T follicular helper cell (primary cell): ENCODE results near the gene ADCK1.
"Not testable (repeated sequence)": the region's sequence is repeated elsewhere in the genome, so short reads cannot be mapped to it uniquely, and the experiment has no call there.

Experiments used
- DNase-seq: peaks from one replicate; pipeline ENCODE4 v3.0.0-alpha.2; 2020; ENCODE audit warnings: low read depth

The ADCK1 gene

DNA sequence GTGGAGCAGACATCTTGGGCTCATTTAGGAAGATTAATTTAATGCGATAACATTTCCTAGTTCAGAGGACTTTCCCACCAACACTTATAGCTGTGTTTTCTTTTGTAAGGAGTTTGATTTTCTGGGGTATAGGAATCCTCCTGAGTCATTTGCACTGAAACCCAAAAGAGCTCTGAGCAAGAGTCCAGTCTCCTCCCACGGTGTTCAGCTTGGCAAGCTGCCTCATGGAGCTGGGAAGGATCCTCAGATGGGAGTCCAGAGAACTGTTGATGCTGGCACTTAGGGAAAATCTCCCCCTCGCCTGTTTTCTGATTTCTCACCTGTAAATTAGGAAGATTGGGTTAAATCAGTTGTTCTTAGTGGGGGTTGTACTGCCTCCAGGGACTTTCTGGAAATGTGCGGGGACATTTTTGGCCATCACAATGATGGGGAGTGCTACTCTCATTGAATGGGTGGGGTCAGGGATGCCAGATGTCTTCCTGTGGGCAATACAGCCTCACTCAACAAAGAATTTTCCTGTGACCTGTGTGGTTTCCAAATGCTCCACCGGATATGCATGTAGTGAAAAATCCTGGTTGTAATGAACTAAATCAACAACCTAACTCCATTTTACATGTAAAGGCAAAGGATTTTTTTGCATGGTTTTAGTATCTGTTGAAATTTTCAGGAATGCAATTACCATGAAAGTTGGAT lies 150.6 kb downstream of the ADCK1 start:
- DNase-seq, result no peak

GRCh38 chr14:77955816-77956484 lies 156.0 kb downstream of the ADCK1 start:
- no peak for DNase-seq

- not testable (repeated sequence) for DNase-seq
Measured at GRCh38 chr14:77959686-77960085, 159.8 kb downstream of the ADCK1 start.

- DNase-seq, result no peak
Measured at GRCh38 chr14:77961847-77962580, 162.1 kb downstream of the ADCK1 start.

DNA sequence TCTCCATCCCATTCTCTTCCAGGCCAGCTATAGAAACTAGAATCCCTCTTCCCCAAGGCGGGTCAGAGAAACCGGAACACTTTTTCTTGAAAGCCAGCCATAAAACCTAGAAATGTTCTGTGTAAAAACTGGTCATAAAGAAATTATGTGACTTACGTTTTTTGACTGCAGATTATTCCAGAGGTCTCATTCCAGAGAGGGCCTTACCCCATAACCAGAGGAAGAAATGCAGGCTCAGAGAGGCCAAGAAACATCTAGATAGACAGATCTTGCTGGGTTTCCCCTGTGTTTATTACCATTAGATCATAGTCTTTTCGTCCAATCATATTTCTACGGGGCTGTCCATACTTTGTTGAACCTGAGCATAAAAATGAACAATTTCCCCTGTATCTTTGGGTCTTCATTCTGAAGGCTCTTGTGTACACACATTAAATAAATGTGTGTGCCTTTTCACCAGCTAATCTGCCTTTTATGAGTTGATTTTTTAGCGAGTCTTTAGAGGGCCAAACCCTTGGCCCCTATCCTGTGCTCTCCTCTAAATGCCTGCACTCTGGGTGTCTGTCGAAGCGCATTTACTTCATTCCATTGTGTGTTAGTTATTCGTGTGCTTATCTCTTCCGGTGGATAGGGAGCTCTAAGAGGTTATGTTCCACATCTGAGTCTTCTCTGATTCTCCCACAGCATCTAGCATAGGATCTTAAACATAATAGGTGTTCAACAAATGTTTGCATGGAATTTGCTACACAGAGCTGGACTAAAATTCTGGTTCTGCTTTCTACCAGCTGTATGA lies 163.0 kb downstream of the ADCK1 start:
- DNase-seq, result no peak

DNA sequence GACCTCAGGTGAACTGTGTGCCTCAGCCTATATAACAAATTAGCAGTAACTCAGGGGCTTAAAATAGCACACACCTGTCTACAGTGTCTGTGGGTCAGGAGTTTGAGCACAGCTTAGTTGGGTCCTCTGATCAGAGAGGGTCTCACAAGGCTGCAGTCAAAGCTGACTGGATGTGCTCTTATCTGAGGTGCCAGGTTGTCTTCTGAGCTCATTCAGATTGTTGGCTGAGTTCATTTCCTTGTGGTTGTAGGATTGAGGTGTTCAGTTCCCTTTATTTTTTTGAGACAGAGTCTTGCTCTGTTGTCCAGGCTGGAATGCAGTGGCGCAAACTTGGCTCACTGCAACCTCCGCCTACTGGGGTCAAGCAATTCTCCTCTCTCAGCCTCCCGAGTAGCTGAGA lies 164.7 kb downstream of the ADCK1 start:
- DNase-seq, result no peak

DNA sequence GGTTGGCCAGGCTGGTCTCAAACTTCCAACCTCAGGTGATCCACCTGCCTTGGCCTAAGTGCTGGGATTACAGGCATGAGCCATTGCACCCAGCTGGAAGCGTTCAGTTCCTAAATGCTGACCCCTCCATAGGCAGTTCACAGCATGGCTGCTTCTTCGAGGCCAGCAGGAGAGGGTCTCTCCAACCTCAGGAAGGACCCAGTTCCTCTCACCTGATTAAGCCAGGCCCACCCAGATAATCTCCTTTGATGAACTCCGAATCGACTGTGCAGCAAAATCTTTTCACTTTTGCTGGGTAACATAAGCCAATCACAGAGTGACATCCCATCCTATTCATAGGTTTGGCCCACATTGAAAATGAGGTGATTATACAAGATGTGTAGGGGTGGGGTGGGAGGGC lies 165.1 kb downstream of the ADCK1 start:
- DNase-seq, result no peak

GRCh38 chr14:77965919-77966435 lies 166.1 kb downstream of the ADCK1 start:
- no peak for DNase-seq

DNA sequence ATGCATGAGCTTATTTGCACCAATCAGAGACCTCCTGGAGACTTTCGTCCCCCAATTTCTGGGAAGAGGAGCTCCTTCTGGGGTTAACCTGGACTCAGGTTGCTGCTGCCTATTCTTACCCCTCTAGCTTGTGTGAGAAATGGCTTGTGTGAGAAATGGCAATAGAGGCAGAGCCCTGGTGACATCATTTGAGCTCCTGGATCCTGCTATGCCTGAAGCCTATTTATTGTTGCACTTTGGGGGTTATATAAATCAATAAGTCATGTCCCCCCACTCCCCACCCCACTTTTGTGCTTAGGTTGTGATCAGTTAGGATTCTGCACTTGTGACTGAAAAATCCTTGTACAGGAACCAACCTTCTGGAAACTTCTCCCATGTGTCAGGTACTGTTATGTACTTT lies 167.2 kb downstream of the ADCK1 start:
- DNase-seq, result no peak

DNA sequence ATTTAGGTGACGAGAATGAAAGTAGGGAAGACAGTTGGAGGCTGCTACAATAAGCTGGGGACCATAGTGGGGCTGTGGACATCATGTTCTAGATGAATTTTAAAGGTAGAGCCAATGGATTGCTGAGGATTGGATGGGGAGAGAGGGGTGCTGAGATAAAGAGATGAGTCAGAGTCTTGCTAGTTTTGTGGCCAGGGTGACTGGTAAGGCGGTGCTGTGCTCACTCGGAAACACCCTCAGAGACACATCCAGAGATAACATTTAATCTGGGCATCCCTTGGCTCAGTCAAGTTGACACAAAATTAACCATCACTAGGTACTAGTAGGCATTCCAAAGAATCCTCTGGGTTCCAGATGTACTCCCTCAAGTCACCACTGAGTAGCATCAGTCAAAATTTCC lies 170.7 kb downstream of the ADCK1 start:
- no peak for DNase-seq

- no peak for DNase-seq
Measured at GRCh38 chr14:77973246-77973645, 173.3 kb downstream of the ADCK1 start.

- DNase-seq, result no peak
Measured at GRCh38 chr14:77976591-77976990, 176.7 kb downstream of the ADCK1 start.

DNA sequence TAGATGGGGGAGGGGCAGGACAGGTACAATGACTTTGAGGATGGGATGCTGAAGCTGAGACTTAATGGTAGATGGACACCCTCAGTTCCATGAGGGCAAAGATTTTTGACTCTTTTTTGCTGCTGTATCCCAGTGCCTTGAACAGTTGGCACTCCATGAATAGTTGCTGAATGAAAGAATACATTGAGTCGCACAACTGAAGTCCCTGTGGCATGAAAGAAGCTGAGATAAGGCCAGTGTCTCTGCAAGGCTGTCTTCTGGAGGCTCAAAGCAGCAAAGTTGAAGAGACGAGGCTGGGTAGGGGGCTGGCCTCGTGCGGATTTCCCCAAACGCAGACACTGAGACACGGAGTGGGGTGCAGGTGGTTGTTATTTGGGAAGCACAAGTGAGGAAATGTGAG lies 179.3 kb downstream of the ADCK1 start:
- DNase-seq, result no peak

DNA sequence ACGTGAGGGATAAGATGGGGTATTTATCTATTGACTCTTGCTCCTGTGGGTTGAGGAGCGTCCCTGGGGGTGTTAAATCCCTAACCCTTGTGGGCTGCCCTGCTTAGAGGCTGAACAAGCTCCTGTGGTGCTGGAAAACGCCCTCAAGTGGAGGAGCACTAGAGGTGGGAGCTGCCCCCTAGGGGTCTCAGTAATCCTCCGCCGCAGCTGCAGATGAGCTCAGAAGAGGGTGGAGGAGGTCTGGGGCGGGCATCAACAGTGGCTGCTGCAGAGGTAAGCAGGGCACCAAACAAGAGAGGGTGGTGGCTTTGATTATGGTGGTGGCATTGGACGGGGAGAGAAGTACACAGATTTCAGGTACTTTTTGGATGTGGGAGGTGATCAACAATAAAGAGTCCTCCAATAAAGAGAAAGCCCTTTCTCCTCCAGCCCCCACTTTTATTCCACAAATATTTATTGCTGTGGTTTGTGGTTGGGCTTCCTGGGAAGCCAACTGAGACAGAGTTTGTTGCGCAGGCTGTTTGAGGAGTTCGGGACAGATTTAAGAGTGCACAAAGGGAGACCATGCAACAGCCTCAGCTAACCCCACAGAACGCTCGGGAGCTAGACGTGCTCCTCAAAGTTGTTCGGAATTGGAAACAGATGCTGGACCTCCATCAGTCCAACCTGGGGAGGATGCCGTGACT lies 179.9 kb downstream of the ADCK1 start:
- DNase-seq, result no peak

GRCh38 chr14:77980475-77981321 lies 180.8 kb downstream of the ADCK1 start:
- no peak for DNase-seq
